Fibroblast of mammary gland (primary cell): ENCODE data around the gene RAPGEF4.

Source experiments
- DNase-seq: peaks from one replicate; pipeline ENCODE4 v3.0.0-alpha.2; 2010; ENCODE audit warnings: low read depth
- H3K4me3 ChIP-seq: 2 replicates; pipeline ENCODE4 v1.5.1; 2011; ENCODE audit warnings: low read depth, mild to moderate bottlenecking, low read length, moderate library complexity; ENCODE audit not compliant: control insufficient read depth
- TF ChIP-seq, protein P1 (sequence below): conservative IDR thresholded peaks from 2 replicates; pipeline ENCODE4 v1.5.1; 2011; ENCODE audit warnings: low read depth, low read length, inconsistent platforms; ENCODE audit not compliant: control insufficient read depth, insufficient read depth

Gene RAPGEF4

DNA sequence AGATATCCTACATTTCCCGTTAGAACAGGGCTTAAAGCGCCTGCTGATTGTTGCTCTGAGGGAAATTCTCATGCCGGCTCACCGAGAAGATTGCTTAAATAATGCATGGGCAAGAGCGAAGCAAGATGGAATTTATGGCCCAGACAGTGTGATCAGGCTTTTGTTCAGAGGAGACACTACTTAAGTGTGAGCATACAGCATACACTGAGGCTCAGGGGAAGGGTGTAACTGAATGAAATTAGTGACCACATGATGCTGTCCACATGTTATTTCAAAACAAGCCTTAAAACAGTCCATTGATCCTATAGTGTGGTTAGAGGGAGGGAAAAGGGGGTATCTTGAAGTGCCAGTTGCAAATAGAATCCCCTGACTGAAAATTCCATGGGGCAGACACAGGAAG lies 125.5 kb downstream of the RAPGEF4 start:
- H3K4me3 ChIP-seq, result no peak overlapping the region
- DNase-seq, result no peak
- TF ChIP-seq, protein P1, sequence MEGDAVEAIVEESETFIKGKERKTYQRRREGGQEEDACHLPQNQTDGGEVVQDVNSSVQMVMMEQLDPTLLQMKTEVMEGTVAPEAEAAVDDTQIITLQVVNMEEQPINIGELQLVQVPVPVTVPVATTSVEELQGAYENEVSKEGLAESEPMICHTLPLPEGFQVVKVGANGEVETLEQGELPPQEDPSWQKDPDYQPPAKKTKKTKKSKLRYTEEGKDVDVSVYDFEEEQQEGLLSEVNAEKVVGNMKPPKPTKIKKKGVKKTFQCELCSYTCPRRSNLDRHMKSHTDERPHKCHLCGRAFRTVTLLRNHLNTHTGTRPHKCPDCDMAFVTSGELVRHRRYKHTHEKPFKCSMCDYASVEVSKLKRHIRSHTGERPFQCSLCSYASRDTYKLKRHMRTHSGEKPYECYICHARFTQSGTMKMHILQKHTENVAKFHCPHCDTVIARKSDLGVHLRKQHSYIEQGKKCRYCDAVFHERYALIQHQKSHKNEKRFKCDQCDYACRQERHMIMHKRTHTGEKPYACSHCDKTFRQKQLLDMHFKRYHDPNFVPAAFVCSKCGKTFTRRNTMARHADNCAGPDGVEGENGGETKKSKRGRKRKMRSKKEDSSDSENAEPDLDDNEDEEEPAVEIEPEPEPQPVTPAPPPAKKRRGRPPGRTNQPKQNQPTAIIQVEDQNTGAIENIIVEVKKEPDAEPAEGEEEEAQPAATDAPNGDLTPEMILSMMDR, result no peak

DNA sequence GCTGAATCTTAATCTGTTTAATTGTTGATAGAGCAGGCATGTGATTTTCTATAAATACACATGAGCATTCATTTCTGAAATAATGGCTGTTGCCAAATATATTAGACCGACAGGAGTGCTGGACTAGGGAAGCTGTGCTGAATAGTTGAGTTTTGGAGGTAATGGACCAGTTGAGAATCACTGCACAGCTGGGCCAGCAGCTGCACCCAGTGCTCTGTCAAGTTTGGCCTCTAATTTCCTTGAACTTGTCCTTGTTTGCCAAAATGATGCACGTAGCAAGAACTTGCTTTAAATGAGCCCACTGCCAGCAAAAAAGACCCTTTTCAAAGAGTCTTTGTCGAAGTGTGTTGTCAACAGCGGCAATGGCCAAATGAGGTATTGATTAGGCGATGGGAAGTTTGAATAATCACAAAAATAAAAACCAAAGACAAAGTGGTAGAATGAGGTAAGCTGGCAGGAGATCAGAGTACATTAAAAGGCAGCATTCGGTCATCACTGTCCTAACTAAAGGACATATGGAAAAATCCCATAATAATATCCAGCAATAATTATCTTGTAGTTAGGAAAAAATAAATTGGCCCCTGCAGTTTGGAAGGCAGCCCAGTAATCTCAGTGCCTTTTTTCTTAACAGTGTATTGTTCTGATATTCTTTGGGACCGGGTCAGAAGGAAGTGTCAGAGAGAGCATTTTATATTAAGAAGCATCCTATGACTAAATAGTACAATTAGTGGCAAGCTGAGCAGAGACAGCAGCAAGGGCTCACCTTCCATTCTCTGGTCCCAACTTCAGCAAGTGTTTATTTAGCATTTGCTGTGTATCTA lies 126.2 kb downstream of the RAPGEF4 start:
- TF ChIP-seq, protein P1, result no peak
- no peak for DNase-seq
- H3K4me3 ChIP-seq, result no peak overlapping the region

DNA sequence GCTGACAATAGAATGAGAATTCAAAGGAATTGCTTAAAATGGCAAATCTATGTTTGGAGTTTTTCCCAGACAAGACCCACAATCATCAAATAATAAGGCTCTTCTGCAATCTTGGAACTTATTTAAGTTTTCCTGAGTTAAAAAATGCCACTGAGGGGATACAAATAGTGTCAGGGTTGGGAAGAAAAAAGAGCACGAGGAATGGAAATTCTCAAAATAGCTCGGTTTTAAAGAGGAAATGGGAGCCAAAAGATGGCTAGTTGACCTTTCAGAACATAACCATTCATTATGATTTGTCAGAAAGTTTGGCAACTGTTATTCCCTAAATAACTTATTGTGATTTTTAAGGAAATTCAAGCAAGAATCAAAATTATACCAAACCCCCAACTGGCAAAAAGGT lies 127.7 kb downstream of the RAPGEF4 start:
- DNase-seq, result no peak
- H3K4me3 ChIP-seq, result no peak overlapping the region
- TF ChIP-seq, protein P1, result no peak

DNA sequence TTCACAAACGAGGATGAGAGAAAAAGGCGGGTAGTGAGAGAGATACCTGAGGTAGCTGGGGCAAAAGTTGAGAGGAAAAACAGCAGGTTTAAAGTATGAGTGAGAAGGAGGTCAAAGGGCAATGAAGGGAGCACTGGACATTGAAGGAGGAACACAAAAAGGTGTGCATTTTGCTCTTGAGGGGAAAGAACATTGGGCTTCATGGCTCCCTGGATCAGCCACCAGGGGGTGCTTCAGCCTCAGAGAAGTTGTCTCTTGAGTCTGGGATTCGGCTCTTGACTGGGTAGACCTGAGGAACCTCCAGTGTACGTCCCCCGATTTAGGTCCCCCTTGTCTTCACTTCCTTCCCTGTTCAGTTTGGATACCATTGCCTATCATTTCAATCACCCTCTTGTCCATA lies 128.5 kb downstream of the RAPGEF4 start:
- peak; percentile 41 for DNase-seq
- no peak overlapping the region for H3K4me3 ChIP-seq
- TF ChIP-seq, protein P1, result peak; percentile 65

DNA sequence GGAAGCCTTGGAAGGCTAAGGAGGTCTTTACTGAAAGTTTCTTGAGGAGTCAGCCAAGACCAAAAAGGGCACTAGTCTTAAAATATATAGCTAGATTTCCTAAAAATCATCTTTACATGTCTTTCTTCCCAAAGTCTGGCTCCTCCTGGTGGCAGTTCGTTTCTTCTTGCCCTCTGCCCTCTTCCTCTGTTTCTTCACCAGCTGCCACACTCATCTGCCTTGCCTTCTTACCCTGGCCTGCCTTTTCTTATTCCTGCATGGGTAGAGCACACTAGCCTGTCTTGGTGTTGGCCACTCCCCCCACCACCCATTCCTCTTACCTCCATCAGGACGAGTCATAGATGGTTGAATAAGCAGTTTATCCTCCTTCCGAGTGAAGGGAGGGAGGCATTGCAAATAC lies 129.8 kb downstream of the RAPGEF4 start:
- no peak overlapping the region for H3K4me3 ChIP-seq
- DNase-seq, result peak; percentile 16
- TF ChIP-seq, protein P1, result peak; percentile 42

DNA sequence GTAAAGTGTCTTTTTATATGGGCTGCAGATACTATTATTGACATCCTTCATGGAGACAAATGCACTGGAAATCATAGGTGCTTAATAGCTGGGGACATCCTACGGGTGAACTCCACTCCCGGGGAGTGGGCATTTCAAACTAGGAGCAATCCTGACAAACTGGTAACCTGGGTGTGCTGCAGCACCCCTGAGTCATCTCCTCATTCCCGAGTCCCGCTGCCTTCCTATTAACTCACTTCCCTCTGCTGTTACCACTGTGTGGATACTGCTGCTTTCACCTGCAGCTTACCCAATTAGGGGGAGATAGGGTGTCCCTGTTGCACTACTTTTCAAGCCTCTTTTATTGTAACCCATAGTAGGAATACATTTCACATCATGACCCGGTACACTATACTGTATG lies 134.2 kb downstream of the RAPGEF4 start:
- H3K4me3 ChIP-seq, result no peak overlapping the region
- TF ChIP-seq, protein P1, result no peak
- no peak for DNase-seq
